Measurements from ENCODE around the gene RNF223.

DNA sequence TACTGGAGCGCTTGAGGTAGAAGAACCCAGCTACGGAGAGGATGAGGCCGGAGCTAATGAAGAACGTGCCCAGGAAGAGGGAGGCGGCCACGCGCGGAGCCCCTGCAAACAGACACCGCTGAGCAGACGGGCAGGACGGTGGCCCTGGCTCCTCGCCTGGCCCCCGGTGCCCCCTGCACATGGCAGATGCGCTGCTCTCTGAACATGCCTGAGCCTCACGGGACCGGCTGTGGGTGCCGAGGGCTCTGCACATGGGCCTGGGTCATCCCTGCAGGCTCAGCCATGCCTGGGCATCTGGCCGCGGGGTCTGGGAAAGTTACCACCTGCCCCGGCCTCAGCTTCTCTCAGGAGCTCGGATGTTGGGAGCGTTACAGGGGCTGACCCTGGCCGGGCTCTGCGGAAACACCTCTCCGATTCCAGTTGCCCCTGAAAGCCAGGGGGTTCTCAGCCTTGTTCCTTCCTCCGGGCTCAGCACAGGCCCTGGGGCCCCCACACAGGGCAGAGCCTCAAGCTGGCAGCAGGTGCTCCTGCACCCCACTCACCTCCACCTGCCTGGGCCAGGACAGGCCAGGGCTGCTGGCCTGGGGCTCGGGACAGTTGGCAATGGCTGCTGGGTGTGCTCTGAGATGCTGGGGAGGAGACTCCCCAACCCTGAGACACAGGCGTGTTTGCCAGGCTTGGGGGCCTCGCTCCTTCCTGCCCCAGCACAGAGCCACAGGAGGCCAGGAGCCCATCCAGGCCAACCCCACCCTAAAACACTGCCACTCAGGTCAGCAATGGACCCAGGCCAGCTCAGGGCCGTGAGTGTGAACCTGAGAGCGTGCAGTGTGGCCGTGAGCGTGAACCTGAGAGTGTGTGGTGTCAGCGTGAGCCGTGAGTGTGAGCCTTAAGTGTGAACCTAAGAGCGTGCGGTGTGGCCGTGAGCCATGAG, 12.1 kb upstream of the RNF223 start:
- TF ChIP-seq, protein P1, sequence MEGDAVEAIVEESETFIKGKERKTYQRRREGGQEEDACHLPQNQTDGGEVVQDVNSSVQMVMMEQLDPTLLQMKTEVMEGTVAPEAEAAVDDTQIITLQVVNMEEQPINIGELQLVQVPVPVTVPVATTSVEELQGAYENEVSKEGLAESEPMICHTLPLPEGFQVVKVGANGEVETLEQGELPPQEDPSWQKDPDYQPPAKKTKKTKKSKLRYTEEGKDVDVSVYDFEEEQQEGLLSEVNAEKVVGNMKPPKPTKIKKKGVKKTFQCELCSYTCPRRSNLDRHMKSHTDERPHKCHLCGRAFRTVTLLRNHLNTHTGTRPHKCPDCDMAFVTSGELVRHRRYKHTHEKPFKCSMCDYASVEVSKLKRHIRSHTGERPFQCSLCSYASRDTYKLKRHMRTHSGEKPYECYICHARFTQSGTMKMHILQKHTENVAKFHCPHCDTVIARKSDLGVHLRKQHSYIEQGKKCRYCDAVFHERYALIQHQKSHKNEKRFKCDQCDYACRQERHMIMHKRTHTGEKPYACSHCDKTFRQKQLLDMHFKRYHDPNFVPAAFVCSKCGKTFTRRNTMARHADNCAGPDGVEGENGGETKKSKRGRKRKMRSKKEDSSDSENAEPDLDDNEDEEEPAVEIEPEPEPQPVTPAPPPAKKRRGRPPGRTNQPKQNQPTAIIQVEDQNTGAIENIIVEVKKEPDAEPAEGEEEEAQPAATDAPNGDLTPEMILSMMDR (IDR thresholded peaks at IDR 0.05): no peak
- no peak for TF ChIP-seq EZH2 (IDR thresholded peaks at IDR 0.05)

Measured in neural progenitor cell (in vitro differentiated cells).